NCI-H526 (cell line): Measurements from ENCODE around the gene IL2RA.
"Not testable (repeated sequence)": the region's sequence is repeated elsewhere in the genome, so short reads cannot be mapped to it uniquely, and the experiment has no call there.

Experiments used
- DNase-seq, 2 experiments: peaks; one replicate each; lab custom pipeline; 2025; lab: John Stamatoyannopoulos, UW

IL2RA gene

DNA sequence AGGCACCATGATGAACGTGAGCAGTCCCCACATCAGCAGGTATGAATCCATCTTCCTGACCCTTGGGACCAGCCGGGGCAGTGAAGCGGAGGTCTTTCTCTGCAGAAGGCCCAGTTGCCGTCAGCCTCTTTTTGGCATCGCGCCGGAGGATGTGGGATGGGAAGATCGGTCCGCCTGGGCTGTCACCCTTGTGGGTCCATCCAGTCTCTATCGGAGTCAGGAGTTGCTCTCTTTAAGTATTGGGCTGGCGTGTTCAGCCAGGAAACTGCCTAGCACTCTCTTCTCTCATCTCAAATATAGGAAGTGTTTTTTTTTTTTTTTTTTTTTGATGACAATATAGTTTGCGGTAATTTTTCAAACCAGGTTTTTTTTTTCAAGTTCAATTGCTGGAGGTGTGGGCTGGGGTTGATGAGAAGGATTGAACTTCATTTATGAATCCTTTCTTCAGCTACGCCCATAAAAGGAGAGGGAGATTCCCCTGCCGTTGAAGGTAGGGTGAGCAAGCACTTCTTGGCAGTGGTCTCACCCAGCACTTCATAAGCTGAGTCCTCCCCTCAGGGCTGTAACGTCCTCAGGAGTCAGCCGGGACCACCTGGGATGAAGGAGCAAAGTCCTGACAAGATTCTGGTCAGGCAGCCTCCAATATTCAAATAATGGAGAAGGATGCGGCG is at the start of gene IL2RA:
IL2RA (minus strand) TSS at position 267 of the 671 bp plus-strand sequence; CDS start at position 51, 216 bp downstream.
- no peak for DNase-seq

DNA sequence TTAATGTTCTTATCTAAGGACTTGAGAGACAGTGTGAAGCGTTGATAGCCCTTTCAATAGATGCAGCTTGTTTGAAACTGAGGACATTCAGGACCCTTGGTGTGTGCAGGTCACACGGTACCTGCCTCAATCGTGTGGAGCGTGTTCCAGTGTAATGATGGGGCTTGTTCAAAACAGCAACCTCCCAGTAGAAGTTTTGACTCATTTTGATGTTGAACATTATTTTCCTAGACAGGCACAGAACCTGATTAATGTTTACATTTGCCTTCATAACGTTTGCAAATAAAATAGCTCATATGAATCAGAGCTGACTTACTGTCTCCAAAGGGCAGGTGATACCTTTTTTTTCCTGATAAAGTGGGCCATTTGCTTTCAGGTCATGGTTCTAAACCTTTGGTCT is 48.0 kb upstream of the IL2RA start:
- DNase-seq, result no peak

DNA sequence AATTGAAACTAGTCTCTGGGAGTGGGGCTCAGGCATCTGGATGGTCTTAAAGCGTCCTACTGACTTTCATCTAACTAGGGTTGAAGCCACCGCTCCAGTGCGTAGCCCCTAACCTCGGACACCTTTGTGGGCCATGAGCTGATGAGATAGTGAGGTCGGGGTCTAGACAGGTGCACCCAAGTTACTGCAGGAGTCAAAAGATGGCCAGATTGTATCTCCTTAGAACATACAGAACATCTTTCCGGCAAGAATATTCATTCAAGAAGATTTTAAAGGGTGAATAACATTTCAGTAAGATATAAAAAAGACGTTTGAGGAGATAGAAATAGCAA is 47.2 kb upstream of the IL2RA start:
- no peak for DNase-seq

DNA sequence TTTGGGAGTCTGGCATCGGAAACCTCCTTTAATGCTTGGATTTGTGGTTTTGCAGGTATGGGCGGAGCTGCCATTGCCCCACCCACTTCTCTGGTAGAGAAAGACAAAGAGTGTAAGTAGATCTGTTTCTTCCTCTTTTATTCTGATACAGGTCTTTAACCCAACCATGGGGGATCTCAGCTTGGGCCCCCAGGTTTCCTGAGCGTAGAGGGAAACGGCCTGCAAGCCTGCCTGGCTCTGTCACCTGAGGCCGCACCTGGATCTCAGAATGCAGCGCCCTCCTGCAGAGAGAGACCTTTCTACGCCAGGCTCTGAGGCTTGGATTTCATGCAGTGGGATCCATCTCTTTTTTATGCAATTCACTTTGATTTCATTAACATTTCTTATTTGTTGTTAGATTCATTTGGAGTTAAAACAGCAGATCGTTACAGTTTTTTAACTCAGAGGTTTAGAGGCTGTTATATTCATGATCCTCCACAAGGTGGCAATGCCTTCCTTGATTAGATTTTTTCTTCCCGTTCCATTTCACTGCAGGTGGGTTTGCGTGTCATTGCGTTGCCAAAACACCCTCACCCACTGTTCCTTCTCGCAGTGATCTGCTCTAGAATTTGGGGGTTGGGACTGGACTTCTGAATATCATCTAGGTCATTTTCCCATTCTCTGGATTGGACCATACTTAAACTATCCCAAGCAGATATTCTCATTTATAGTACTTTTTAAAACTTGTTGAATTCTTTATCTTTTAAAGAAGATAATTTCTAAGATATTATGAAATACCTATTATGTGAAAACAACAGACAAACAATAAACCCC is 46.7 kb upstream of the IL2RA start:
- peak in 1 of 2 experiments; percentile 39 for DNase-seq

DNA sequence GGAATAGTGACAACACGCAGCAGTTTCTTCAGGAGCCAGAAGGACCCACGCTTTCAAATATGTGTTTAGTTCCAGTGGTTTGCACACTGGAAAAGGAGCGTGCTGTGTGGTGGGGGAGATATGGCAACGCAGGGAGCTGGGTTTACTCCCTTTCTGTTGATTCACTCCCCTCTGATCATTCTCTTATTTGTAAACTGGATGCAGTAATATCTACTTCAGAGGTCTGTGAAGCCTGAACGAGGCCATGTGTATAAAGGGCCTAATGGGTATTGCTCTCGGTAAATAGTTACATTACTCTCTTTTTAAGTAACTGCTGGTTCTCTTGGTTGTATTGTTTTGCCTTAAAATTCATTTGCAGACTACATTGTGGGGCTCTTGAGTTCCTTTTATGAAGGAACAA is 45.9 kb upstream of the IL2RA start:
- DNase-seq, result no peak

DNA sequence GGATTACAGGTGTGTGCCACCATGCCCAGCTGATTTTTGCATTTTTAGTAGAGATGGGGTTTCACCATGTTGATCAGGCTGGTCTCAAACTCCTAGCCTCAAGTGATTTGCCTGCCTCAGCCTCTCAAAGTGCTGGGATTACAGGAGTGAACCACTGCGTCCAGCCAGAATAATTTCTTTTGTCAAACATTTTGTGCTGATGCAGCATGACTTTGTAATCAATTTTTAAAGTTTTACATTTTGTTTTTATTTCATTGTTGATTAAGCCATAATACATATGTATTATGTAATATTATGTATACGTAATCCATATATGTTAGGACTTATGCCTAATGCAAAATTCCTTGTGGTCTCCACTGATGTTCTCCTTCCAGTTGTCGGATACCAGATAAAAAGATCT is 45.4 kb upstream of the IL2RA start:
- DNase-seq, result not testable (repeated sequence)

DNA sequence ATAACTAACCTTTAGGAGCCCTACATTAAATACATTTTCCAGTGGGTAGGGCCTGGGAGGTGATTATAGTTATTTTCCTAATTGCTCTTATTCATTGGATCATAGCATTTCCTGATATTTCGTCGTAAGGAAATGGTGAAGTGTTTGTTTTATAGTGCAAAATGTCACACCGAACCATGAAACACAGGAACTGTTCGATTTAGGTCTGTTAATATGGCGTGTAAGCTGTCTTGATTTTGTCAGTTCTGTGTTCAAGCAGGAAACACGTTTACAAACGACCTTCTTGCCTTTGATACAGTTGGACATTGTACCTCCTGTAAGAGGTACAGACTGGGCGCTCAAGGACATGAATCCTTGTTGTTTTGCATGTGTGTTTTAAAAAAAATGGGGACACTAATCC is 41.4 kb upstream of the IL2RA start:
- DNase-seq, result no peak

DNA sequence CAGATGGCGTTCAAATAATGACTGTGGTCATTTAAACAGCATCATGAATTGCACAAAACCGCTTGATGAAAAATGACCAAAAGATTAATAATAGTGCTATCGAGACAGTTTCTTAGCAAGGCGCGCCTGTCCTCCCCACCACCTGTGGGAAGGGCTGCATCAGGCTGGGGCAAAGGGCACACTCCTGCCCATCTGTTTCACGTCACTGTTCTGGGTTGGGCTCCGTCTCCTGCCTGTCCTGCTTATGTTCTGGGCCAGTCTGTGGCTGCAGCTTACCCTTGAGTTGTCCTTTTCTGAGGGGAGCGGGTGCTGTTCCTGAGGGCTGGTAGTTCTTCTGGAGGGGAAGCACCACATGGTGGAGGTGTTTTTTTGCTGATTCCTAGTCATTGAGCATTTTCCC is 40.0 kb upstream of the IL2RA start:
- no peak for DNase-seq

DNA sequence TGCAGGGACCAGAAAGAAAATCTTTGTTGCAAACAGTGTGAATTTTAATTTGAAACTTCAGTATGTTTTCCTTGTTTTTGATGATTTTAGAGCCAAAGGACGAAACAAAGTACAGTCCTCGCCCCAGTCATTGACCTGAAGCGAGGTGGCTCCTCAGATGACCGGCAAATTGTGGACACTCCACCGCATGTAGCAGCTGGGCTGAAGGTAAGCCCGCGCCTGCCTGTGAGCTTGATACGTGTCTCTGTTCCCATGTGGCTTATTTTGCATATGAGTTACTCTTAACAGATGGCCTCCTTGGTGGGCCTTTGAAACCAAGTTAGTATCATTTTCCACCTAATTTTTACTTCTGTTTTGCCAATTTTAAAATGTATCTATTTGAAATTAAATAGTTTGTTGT is 39.0 kb upstream of the IL2RA start:
- DNase-seq, result no peak

DNA sequence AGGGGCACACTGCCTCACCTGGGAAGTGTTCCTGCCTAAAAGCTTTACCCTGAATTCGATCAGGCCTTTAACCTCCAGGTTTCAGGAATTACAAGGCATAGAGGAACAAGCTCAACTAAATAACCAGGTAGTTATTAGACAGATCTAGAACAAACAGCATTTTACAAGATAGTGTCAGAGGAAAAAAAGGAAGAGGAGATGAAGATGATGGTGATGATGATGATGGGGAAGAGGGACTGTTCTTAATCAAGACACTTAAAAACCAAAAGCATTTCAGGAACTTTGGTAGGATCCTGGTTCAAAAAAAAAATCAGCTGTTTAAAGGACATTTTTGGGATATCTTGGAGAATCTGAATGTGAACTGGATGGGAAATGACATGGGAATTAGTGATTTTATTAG is 38.2 kb upstream of the IL2RA start:
- DNase-seq, result no peak

DNA sequence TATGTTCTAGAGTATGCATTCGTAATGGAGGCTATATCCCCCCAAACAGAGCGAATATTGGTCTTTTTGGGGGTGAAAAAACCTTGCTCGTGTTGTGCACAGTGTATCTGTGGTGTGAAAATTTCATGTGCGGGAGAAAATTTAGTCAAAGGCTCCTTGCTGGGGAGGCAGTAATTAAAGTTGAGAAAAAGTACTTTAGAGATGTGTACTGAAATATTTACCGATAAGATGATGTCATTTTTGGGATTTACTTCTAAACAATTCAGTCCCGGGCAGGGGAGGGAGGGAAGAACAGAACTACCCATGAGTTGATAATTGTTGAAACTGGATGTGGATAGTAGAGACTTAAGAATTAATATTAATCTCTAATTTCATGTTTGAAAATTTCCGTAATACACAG is 36.0 kb upstream of the IL2RA start:
- no peak for DNase-seq

DNA sequence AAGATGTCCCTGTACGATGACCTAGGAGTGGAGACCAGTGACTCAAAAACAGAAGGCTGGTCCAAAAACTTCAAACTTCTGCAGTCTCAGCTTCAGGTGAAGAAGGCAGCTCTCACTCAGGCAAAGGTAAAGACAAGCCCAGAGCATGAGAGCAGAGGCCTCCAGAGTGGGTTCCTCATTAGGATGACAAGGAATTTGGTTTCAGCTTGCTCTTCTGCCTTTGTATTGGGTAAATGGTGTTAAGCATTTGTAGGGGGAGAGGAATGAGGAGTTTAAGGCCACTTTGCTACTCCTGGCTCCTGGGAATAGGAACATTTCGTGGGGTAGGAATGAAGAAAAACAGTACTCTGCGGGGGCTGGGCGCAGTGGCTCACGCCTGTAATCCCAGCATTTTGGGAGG is 34.9 kb upstream of the IL2RA start:
- no peak for DNase-seq

DNA sequence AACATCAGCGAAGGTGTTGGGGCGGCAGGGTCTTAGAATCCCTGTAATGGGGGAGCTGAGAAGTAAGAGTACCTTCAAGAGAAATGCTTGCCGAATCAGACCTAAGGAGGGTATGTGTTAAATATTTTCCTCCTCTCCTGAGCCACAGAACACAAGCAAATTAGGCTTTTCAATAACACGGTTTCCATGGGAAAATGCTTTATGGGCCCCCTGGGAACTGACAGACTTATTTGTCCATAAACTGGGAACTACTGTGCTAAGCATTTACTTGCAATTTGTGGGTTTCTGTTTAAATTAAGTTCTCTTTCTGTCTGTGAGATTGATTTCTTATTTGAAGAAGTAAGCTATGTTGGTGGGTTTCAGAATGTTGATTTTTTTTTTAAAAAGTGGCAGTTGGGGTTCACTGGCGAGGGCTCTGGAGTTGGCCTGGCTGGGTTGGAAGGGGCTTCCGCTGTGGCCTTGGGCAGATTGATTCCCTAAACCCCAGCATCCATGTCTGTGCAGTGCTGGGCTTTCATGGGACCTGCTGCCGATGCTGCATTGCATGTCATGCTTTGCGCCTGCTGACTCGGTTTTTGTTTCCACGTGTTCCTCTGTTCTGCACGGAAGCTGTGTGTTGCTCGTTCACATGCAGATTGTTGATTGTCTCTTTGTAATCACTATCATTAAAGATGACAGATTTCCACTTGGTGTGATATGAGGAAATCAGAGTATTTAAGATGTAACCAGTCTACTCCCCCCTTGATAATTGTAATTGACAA is 33.8 kb upstream of the IL2RA start:
- DNase-seq, result peak; percentile 1 to 6

DNA sequence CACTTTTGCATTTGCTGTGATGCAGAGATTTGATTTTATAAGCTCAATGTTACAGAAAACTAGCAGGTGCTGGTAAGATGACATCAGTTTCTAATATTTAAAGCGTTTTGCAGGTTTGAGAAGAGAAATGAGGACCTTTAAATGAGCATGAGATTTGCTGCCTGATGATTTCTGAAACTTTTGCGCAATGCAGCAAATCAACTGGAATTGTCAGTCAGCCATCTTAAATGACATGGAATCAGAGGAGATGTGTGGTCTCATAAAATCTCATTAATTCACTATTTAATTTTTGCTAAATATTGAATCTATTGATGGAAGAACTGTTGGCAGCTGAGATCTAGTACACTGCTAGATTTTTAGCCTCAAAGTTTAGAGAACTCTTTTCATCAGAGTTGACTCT is 30.6 kb upstream of the IL2RA start:
- no peak for DNase-seq

DNA sequence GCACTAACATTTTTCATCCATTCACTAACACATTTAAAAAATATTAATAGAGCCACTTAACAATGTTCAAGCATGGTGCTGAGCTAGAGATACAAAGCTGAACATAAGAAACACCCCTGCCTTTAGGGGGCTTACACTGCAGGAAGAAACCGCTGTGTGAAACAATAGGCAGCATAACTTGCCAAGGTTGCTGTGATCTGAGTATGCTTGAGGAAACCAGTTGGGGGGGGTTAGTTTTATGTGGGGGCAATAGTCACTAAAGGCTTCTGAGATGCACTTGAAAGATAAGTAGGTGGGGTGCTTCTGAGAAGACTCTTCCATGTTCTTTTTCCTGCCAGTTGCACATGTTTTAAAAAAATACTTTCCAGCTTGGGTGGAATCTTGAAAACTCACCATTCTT is 29.5 kb upstream of the IL2RA start:
- DNase-seq, result no peak

DNA sequence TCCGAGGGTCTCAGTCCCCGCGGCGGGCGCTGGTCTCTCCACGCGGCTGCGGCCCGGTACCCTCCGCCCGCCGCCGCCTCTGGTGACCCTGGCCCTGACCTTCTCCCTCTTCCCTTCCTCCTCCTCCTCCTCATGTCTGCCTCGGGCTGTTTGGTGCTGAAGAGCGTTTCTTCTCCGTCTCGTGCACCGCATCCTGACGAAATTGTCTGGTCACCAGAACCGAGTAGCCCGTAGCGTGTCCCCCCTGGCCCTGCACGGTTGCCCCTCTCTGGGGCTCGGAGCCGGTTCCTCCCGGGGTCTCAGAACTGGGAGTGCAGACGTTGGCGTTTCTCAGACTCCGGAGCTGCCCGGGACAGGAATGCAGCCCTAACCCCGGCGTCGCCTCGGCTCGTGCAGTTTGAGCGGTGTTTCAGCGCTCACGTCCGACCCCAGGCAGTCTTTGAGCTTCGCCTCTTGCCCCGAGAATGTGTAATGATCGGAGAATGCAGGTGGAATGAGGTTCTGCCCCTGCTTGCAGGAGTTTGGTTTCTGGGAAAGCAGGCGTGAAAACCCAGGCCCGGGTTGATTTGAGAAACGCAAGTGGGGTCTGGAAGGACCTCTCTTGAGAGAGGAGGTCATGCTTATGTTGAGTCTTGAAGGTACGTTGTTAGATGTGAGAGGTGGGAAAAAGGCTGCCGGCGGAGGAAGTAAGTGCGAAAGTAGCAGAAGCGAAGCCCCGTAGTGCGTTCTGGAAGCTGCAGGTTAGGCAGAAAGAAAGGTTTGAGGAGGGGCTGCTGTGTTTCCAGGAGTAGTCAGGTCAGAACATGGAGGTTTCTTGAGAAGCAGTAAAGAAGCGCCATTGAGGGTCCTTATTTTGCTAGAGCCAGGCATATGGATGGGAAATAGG is 27.4 kb upstream of the IL2RA start:
- peak in 1 of 2 experiments; percentile 26 for DNase-seq

DNA sequence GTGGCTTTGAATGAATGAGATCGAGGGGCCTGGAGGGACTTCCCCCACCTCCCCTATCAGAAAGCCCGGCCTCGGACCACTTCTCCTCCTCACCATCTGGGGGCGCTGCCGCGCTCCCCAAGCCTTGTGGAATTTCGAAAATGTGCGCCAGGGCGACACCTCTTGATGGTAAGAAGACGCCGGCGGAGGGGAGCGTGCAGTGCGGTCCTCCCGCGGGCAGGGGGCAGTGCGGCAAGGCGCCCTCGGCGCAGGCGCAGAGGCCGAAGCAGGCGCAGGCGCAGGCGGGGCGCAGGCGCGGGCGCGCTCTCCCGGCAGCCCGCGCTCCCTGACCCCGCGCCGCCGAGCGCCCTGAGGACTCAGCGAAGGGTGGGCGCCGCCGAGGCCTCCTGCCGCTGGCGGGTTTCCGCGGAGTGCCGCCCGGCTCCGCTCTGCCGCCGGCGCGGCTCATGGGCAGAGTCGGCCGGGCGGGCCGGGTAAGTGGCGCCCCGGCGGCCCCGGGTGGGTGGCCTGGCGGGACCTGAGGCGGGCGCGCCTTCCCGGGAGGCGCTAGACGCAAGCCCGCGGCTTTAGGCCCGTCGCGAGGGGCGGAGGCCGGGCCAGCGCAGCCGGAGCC is 26.7 kb upstream of the IL2RA start, which contains the start of gene RBM17:
RBM17 (plus strand) TSS at position 314 of the 613 bp plus-strand sequence. CDS start 8,032 bp downstream, outside the sequence.
- DNase-seq, result peak; percentile 87 to 92

DNA sequence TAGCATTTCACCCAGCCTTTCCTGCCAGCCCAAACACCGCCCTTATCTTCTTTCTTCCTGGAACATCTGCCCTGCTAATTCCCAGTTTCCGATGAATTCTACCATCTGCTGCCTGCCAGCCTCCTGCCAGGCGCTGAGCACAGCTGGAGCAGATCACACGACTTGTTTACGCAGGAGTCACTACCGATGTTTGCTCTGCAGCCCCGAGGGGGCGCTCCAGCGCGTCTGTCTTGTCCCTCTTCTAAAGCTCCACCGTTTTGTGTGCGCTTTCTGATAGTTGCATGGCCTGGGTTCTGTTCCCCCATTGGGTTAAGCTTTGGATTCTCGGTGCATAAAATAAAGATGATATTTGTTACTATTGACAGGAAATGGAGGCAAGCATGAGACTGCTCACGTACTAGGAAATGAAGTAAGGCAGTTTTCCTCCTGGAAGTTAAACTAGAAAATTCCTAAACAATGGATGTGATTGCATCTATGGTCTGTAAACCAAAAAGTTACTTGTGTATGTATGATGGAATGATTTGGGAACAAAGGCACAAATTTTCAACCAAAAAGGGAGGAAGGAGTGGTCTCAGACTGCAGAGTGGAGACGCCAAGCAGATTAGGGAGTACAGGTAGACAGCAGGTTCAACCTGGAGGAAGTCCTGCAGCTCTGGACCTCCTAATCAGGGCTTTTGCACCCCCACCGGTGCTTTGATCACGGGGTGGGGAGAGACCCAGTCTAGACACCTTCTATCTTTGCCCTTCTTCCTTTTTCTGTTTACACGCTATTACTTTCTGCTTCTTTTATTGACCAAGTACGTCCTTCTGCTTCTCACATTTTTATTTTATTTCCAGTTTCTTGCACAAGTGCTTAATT is 24.4 kb upstream of the IL2RA start:
- DNase-seq, result peak; percentile 71 to 86

DNA sequence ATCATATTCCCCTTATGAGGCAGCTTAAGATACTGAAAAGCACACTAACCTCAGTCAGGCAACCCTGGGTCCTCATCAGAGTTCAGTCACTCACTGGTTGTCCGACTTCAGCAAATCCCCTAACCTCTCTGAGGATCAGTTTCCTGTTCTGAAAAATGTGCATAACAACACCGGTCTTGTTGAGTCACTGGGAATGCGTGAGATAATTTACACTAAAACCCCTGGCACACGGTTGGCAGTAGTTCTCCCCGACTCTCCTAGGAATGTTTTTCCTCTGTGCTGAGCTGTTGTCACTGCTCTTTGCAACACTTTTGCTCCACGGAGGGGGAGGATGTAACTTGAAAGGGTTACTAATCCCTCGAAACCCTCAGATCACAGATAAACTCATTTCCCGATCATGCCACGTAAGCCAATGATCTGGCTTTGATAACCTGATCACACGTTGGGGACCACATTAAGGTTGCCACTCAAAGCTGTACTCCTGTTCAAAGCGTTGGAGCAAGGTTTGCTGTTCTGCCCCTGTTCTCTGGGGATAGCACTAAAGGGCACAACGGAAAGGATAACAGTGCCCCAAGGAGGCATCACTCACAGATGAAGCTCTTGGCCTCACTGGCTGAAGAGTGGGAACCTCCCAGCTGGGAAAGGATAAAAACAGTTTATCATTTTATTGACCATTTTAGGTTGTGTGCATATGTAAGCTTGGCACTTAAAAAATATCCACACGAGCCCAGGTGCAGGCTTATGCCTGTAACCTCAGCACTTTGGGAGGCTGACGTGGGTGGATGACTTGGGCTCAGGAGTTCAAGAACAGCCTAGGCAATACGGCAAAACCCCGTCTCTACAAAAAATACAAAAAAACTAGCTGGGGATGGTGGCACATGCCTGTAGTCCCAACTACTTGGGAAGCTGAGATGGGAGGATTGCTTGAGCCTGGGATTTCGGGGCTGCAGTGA is 21.6 kb upstream of the IL2RA start:
- DNase-seq, result no peak
